ENCODE data around the gene LYVE1.

Gene LYVE1

GRCh38 chr11:10572533-10572932, 4.1 kb upstream of the LYVE1 start:
- no peak overlapping the region for H3K9ac ChIP-seq (ENCODE audit: low read depth, low read length)
- H3K9me3 ChIP-seq (replicated peaks; ENCODE audit: low read length): no peaks in the 10 kb centered on the region
- peaks cover 2% of the 10 kb centered on the region for H3K4me1 ChIP-seq (ENCODE audit: control insufficient read depth, insufficient read depth, low read length)
- no peaks in the 10 kb centered on the region for H3K36me3 ChIP-seq (ENCODE audit: insufficient read depth, low read length)
- no peak overlapping the region for H3K4me3 ChIP-seq (ENCODE audit: low read length)
- H3K27me3 ChIP-seq (ENCODE audit: control insufficient read depth, insufficient read depth, low read length): peaks cover 15% of the 10 kb centered on the region
- H3K4me2 ChIP-seq (ENCODE audit: low read length): no peak overlapping the region

- no peak overlapping the region for H3K4me2 ChIP-seq (ENCODE audit: low read length)
- H3K4me1 ChIP-seq (ENCODE audit: control insufficient read depth, insufficient read depth, low read length): no peaks in the 10 kb centered on the region
- no peaks in the 10 kb centered on the region for H3K9me3 ChIP-seq (replicated peaks; ENCODE audit: low read length)
- H3K4me3 ChIP-seq (ENCODE audit: low read length): no peak overlapping the region
- peaks cover 4% of the 10 kb centered on the region for H3K27me3 ChIP-seq (ENCODE audit: control insufficient read depth, insufficient read depth, low read length)
- H3K9ac ChIP-seq (ENCODE audit: low read depth, low read length): no peak overlapping the region
- no peaks in the 10 kb centered on the region for H3K36me3 ChIP-seq (ENCODE audit: insufficient read depth, low read length)
Observed at GRCh38 chr11:10567446-10567845, 1.0 kb downstream of the LYVE1 start.

DNA sequence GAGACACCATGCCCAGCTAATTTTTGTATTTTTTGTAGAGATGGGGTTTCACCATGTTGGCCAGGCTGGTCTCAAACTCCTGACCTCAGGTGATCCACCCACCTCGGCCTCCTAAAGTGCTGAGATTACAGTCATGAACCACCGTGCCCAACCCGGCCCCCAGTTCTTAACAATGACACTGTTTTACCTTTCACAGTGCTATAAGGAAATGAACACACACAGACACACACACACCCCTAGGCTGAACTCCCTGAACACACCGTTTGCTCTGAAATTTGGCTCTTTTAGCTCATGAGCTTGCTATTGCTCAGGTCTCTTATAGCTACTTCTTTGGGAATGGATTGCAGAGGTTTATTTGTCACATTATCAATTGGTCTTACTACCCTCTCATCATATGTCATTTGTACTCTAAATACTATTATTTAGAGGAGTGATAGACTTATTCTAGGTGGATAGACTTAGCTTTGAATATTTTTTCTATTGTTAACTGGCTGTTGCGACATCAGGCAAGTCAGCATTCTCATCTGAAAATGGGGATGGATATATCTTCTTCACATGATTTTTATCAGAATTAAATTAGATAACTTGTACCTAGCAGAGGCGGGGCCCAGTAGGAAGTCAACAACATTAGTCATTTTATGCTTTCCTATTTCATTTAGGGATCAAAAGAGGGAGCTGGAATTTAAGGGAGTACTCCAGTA, 2.1 kb downstream of the LYVE1 start:
- Histone ChIP-seq H3K27me3 (ENCODE audit: control insufficient read depth, insufficient read depth, low read length) (peaks cover 4% of the 10 kb centered on the region), H3K36me3 (ENCODE audit: insufficient read depth, low read length) (no peaks in the 10 kb centered on the region), H3K4me1 (ENCODE audit: control insufficient read depth, insufficient read depth, low read length) (no peaks in the 10 kb centered on the region), H3K9me3 (replicated peaks; ENCODE audit: low read length) (no peaks in the 10 kb centered on the region), H3K9ac (ENCODE audit: low read depth, low read length) (no peak overlapping the region), H3K4me2 (ENCODE audit: low read length) (no peak overlapping the region), H3K4me3 (ENCODE audit: low read length) (no peak overlapping the region)

DNA sequence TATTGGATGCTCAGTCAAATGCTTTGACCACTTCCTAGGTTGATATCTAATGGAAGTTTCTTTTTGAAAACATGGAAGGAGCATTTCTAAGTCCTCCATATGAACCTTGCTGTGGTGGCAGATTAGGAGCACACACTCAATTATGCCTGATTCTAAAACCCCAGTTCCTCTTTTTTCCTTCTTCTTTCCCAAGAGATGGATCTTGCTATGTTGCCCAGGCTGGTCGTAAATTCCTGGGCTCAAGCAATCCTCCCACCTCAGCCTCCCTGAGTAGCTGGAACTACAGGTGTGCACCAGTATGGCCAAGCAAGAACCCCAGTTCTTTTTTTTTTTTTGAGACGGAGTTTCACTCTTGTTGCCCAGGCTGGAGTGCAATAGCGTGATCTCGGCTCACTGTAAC, 3.0 kb downstream of the LYVE1 start:
- H3K27me3 ChIP-seq (ENCODE audit: control insufficient read depth, insufficient read depth, low read length): peaks cover 4% of the 10 kb centered on the region
- no peaks in the 10 kb centered on the region for H3K36me3 ChIP-seq (ENCODE audit: insufficient read depth, low read length)
- no peak overlapping the region for H3K4me2 ChIP-seq (ENCODE audit: low read length)

DNA sequence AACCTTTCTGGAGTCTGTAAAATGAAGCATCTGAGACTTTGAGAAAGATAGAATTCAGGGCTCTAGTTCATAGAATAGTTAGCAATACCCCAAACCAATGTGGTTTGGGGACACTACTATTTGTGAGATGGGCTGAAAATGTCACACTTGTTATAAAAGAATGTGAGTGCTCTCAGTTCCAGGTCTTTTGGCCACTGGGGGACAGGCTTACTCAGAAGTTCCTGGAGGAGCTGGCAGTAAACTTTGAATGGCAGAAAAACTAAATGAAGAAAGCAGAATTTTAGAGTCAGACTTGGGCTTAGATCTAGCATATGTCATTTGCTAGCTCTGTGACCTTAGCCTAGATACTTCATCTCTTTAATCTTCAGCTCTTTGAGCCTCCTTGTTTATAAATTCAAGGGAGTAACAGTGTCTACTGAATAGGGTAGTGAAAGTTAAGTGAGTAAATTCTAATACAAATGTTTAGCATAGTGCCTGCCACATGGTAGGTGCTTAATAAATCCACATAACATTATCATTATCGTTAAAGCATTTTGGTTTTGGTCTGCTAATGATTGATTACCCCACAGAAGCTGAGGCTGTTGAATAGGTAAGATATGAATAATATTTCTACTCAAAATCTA, 3.7 kb downstream of the LYVE1 start:
- no peaks in the 10 kb centered on the region for H3K36me3 ChIP-seq (ENCODE audit: insufficient read depth, low read length)
- H3K27me3 ChIP-seq (ENCODE audit: control insufficient read depth, insufficient read depth, low read length): peaks cover 4% of the 10 kb centered on the region
- no peak overlapping the region for H3K9ac ChIP-seq (ENCODE audit: low read depth, low read length)
- no peaks in the 10 kb centered on the region for H3K9me3 ChIP-seq (replicated peaks; ENCODE audit: low read length)
- H3K4me1 ChIP-seq (ENCODE audit: control insufficient read depth, insufficient read depth, low read length): no peaks in the 10 kb centered on the region
- H3K4me3 ChIP-seq (ENCODE audit: low read length): no peak overlapping the region
- no peak overlapping the region for H3K4me2 ChIP-seq (ENCODE audit: low read length)

More for the DNA sequence above, 3.0 kb downstream of the LYVE1 start:
- no peak overlapping the region for H3K4me3 ChIP-seq (ENCODE audit: low read length)
- H3K4me1 ChIP-seq (ENCODE audit: control insufficient read depth, insufficient read depth, low read length): no peaks in the 10 kb centered on the region
- no peak overlapping the region for H3K9ac ChIP-seq (ENCODE audit: low read depth, low read length)
- no peaks in the 10 kb centered on the region for H3K9me3 ChIP-seq (replicated peaks; ENCODE audit: low read length)

DNA sequence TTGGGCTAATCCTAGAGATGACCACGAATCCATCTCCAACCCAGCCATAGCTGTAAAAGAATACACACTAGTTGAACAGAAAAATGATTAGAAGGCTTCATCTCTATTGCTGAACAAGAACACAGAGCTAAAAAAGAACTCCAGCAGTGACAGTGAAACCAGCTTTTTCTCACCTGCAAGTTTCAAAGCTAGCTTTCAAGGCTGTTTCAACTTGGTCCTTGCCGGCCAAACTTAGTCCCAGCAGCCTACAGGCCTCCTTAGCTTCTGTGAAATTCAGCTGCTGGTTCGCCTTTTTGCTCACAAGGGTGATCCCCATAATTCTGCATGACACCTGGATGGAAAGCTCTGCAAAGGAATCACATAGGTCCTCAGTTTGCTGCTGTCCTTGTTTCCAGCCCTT, 4.4 kb downstream of the LYVE1 start:
- no peak overlapping the region for H3K4me3 ChIP-seq (ENCODE audit: low read length)

GRCh38 chr11:10561947-10562346, 6.5 kb downstream of the LYVE1 start:
- H3K9ac ChIP-seq (ENCODE audit: low read depth, low read length): no peak overlapping the region
- H3K9me3 ChIP-seq (replicated peaks; ENCODE audit: low read length): no peaks in the 10 kb centered on the region
- no peaks in the 10 kb centered on the region for H3K4me1 ChIP-seq (ENCODE audit: control insufficient read depth, insufficient read depth, low read length)
- peaks cover 4% of the 10 kb centered on the region for H3K27me3 ChIP-seq (ENCODE audit: control insufficient read depth, insufficient read depth, low read length)
- H3K4me2 ChIP-seq (ENCODE audit: low read length): no peak overlapping the region
- H3K4me3 ChIP-seq (ENCODE audit: low read length): no peak overlapping the region
- H3K36me3 ChIP-seq (ENCODE audit: insufficient read depth, low read length): no peaks in the 10 kb centered on the region

More for the DNA sequence above, 4.4 kb downstream of the LYVE1 start:
- Histone ChIP-seq H3K4me1 (ENCODE audit: control insufficient read depth, insufficient read depth, low read length) (no peaks in the 10 kb centered on the region), H3K36me3 (ENCODE audit: insufficient read depth, low read length) (no peaks in the 10 kb centered on the region), H3K9me3 (replicated peaks; ENCODE audit: low read length) (no peaks in the 10 kb centered on the region), H3K4me2 (ENCODE audit: low read length) (no peak overlapping the region), H3K9ac (ENCODE audit: low read depth, low read length) (no peak overlapping the region), H3K27me3 (ENCODE audit: control insufficient read depth, insufficient read depth, low read length) (peaks cover 4% of the 10 kb centered on the region)

- Histone ChIP-seq H3K4me2 (ENCODE audit: low read length) (no peak overlapping the region), H3K36me3 (ENCODE audit: insufficient read depth, low read length) (no peaks in the 10 kb centered on the region), H3K4me1 (ENCODE audit: control insufficient read depth, insufficient read depth, low read length) (no peaks in the 10 kb centered on the region), H3K27me3 (ENCODE audit: control insufficient read depth, insufficient read depth, low read length) (peaks cover 4% of the 10 kb centered on the region), H3K4me3 (ENCODE audit: low read length) (no peak overlapping the region), H3K9ac (ENCODE audit: low read depth, low read length) (no peak overlapping the region), H3K9me3 (replicated peaks; ENCODE audit: low read length) (no peaks in the 10 kb centered on the region)
Observed at GRCh38 chr11:10561043-10561818, 7.2 kb downstream of the LYVE1 start.

GRCh38 chr11:10558288-10558687, 10.2 kb downstream of the LYVE1 start:
- H3K36me3 ChIP-seq (ENCODE audit: insufficient read depth, low read length): no peaks in the 10 kb centered on the region
- no peak overlapping the region for H3K9ac ChIP-seq (ENCODE audit: low read depth, low read length)
- H3K4me2 ChIP-seq (ENCODE audit: low read length): no peak overlapping the region
- H3K4me1 ChIP-seq (ENCODE audit: control insufficient read depth, insufficient read depth, low read length): no peaks in the 10 kb centered on the region
- no peaks in the 10 kb centered on the region for H3K9me3 ChIP-seq (replicated peaks; ENCODE audit: low read length)
- H3K4me3 ChIP-seq (ENCODE audit: low read length): no peak overlapping the region
- no peaks in the 10 kb centered on the region for H3K27me3 ChIP-seq (ENCODE audit: control insufficient read depth, insufficient read depth, low read length)

DNA sequence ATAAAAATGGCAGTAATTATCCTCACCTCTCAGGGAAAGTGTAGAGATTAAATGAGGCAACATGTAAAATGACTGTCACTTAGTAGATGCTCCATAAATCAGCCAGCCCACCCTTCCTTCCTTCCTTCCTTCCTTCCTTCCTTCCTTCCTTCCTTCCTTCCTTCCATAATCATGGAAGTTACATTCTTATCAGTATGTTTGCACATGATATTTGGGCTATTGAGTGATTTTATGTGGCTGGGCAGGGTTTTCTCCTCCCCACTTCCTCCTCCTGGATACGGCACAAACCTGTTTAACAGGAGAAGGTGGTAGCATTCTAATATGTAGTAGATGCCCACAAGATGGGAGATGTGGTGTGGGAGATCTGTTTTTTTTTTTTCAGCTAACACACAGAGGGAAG, 11.9 kb downstream of the LYVE1 start:
- H3K36me3 ChIP-seq (ENCODE audit: insufficient read depth, low read length): no peaks in the 10 kb centered on the region
- no peaks in the 10 kb centered on the region for H3K27me3 ChIP-seq (ENCODE audit: control insufficient read depth, insufficient read depth, low read length)

GRCh38 chr11:10551845-10552352, 16.6 kb downstream of the LYVE1 start:
- Histone ChIP-seq H3K36me3 (ENCODE audit: insufficient read depth, low read length) (no peaks in the 10 kb centered on the region), H3K4me2 (ENCODE audit: low read length) (no peak overlapping the region), H3K4me3 (ENCODE audit: low read length) (no peak overlapping the region), H3K27me3 (ENCODE audit: control insufficient read depth, insufficient read depth, low read length) (no peaks in the 10 kb centered on the region), H3K9me3 (replicated peaks; ENCODE audit: low read length) (no peaks in the 10 kb centered on the region), H3K4me1 (ENCODE audit: control insufficient read depth, insufficient read depth, low read length) (peaks cover 10% of the 10 kb centered on the region), H3K9ac (ENCODE audit: low read depth, low read length) (no peak overlapping the region)

More for the DNA sequence above, 11.9 kb downstream of the LYVE1 start:
- Histone ChIP-seq H3K9ac (ENCODE audit: low read depth, low read length) (no peak overlapping the region), H3K4me1 (ENCODE audit: control insufficient read depth, insufficient read depth, low read length) (no peaks in the 10 kb centered on the region), H3K4me3 (ENCODE audit: low read length) (no peak overlapping the region), H3K9me3 (replicated peaks; ENCODE audit: low read length) (no peaks in the 10 kb centered on the region), H3K4me2 (ENCODE audit: low read length) (no peak overlapping the region)

Data from skeletal muscle satellite cell (primary cell).